Measurements from ENCODE around the gene IRF3. TPM values are rescaled to one million over a fixed set of nuclear protein-coding genes. Genes with fewer than 3 reads are reported as not detected.

IRF3 gene
- total and polyA plus RNA-seq, 4 donors = 52.8 to 97.3 (median 81.5) TPM

GRCh38 chr19:49632576-49632975 is 33.1 kb downstream of the IRF3 start:
- 96% methylated on average over 5 of the region's 5 CpGs for WGBS, 2 donors

GRCh38 chr19:49631610-49632192 is 34.0 kb downstream of the IRF3 start:
- DNase-seq (no peak), ATAC-seq (ENCODE audit: insufficient read depth, low FRiP score) (no peak)

More at GRCh38 chr19:49632576-49632975, 33.1 kb downstream of the IRF3 start:
- Histone ChIP-seq H3K9ac (ENCODE audit: insufficient read depth in 1 of 2, low read length in 2 of 2) (no peak overlapping the region), H3K9me3 (ENCODE audit: control insufficient read depth in 4 of 4, insufficient read depth in 3 of 4, low read length in 3 of 4) (no peaks in the 10 kb centered on the region), H3K36me3 (ENCODE audit: control insufficient read depth in 4 of 4, insufficient read depth in 4 of 4, low read length in 4 of 4) (no peaks in the 10 kb centered on the region), H3K27me3 (ENCODE audit: control insufficient read depth in 3 of 3, insufficient read depth in 3 of 3, low read length in 2 of 3) (no peaks in the 10 kb centered on the region), H3K4me3 (no peak overlapping the region), H3K4me1 (ENCODE audit: control insufficient read depth in 5 of 5, insufficient read depth in 5 of 5, low read length in 5 of 5) (peaks cover 0 to 13% (median 11%) of the 10 kb centered on the region in 5 donors), H3K27ac (ENCODE audit: low read depth in 1 of 2, low read length in 1 of 2) (no peak overlapping the region)
- DNase-seq (no peak), ATAC-seq (ENCODE audit: insufficient read depth, low FRiP score) (no peak)
- TF ChIP-seq CTCF (IDR thresholded peaks at IDR 0.05; ENCODE audit: control extremely low read depth, extremely low read depth) = no peak

GRCh38 chr19:49631014-49631588 is 34.6 kb downstream of the IRF3 start:
- no peak for TF ChIP-seq CTCF (IDR thresholded peaks at IDR 0.05; ENCODE audit: control extremely low read depth, extremely low read depth)
- no peak overlapping the region for H3K4me3 ChIP-seq
- no peaks in the 10 kb centered on the region for H3K27me3 ChIP-seq (ENCODE audit: control insufficient read depth in 3 of 3, insufficient read depth in 3 of 3, low read length in 2 of 3)
- H3K36me3 ChIP-seq (ENCODE audit: control insufficient read depth in 4 of 4, insufficient read depth in 4 of 4, low read length in 4 of 4) = peaks cover 0 to 9% (median 3%) of the 10 kb centered on the region in 4 donors
- H3K4me1 ChIP-seq (ENCODE audit: control insufficient read depth in 5 of 5, insufficient read depth in 5 of 5, low read length in 5 of 5) = peaks cover 0 to 11% (median 7%) of the 10 kb centered on the region in 5 donors
- WGBS, 2 donors = 39 to 56% methylated on average over 9 of the region's 9 CpGs
- peak overlapping the region in 1 of 2 donors; percentile 77 for H3K27ac ChIP-seq (ENCODE audit: low read depth in 1 of 2, low read length in 1 of 2)
- DNase-seq (peak in 2 of 3 donors; percentile 37 to 57), ATAC-seq (ENCODE audit: insufficient read depth, low FRiP score) (peak; percentile 7)
- no peak overlapping the region for H3K9ac ChIP-seq (ENCODE audit: insufficient read depth in 1 of 2, low read length in 2 of 2)
- H3K9me3 ChIP-seq (ENCODE audit: control insufficient read depth in 4 of 4, insufficient read depth in 3 of 4, low read length in 3 of 4) = no peaks in the 10 kb centered on the region

More at GRCh38 chr19:49631610-49632192, 34.0 kb downstream of the IRF3 start:
- no peak overlapping the region for H3K4me3 ChIP-seq
- peaks cover 0 to 5% (median 0%) of the 10 kb centered on the region in 4 donors for H3K36me3 ChIP-seq (ENCODE audit: control insufficient read depth in 4 of 4, insufficient read depth in 4 of 4, low read length in 4 of 4)
- peaks cover 0 to 12% (median 10%) of the 10 kb centered on the region in 5 donors for H3K4me1 ChIP-seq (ENCODE audit: control insufficient read depth in 5 of 5, insufficient read depth in 5 of 5, low read length in 5 of 5)
- no peaks in the 10 kb centered on the region for H3K9me3 ChIP-seq (ENCODE audit: control insufficient read depth in 4 of 4, insufficient read depth in 3 of 4, low read length in 3 of 4)
- TF ChIP-seq CTCF (IDR thresholded peaks at IDR 0.05; ENCODE audit: control extremely low read depth, extremely low read depth) = no peak
- H3K27ac ChIP-seq (ENCODE audit: low read depth in 1 of 2, low read length in 1 of 2) = peak overlapping the region in 1 of 2 donors; percentile 72
- 86 to 95% methylated on average over 19 of the region's 19 CpGs for WGBS, 2 donors
- no peak overlapping the region for H3K9ac ChIP-seq (ENCODE audit: insufficient read depth in 1 of 2, low read length in 2 of 2)
- H3K27me3 ChIP-seq (ENCODE audit: control insufficient read depth in 3 of 3, insufficient read depth in 3 of 3, low read length in 2 of 3) = no peaks in the 10 kb centered on the region
